ENCODE data around the gene MSGN1.
"Not testable (repeated sequence)": the region's sequence is repeated elsewhere in the genome, so short reads cannot be mapped to it uniquely, and the experiment has no call there.

The MSGN1 gene

DNA sequence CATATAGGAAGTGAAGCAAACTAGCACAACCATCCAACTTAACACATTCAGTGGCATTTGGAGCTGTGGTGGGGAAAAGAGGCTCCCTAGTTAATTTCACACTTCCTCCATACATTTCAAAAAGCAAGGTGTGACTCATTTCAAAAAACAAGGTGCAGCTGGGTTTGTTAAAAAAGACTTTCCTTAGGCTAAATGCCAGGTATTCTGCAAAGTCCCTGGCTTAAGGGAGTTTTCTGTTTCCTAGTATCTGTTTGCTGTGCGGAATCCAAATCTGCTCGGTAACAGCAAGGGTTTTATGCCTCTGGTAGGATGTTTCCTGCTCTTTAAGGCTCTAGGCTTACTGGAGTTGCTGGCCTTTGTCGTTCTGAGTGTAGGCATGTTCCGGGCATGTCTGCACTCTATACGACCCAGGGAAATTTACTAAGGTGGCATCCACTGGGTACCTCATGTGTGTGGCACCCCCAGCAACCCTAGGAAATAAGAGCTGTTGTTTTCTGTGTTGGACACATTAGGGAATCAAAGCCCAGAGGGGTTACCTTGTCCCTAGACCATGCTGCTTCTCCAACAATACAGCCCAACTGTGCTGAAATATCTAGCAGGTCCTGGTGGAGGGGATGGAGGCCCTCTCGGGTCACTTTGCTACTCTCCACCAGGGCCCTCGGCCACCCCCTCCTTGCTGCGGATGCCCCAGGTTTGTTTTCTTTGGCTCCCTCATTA, 634 bp upstream of the MSGN1 start:
- no peak overlapping the region for H3K4me3 ChIP-seq (ENCODE audit: low read depth, low read length)
- no peak for TF ChIP-seq CTCF (IDR thresholded peaks at IDR 0.05; ENCODE audit: borderline replicate concordance, insufficient read depth, low read depth, low read length)

GRCh38 chr2:17818235-17818815, 2.1 kb downstream of the MSGN1 start:
- H3K4me3 ChIP-seq (ENCODE audit: low read depth, low read length) = no peak overlapping the region
- no peak for TF ChIP-seq CTCF (IDR thresholded peaks at IDR 0.05; ENCODE audit: borderline replicate concordance, insufficient read depth, low read depth, low read length)

DNA sequence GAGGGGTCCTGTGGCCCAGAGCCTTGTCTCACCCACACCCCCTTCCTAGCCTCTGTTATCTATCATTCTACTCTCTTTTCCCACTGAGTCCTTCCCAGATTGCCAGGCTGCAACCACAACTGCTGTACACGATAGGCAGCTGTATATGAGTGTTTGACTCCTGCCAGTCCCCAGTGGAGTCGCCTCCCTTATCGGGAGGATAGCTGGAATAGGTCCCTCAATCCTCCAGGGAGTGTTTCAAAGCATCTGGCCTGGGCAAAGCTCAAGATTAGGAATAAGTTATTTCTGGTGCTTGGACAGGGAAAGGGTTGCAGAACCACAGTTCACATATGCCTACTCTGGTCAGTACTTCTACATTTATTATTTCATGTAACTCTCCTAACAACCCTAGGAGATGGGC, 4.8 kb downstream of the MSGN1 start:
- no peak for TF ChIP-seq CTCF (IDR thresholded peaks at IDR 0.05; ENCODE audit: borderline replicate concordance, insufficient read depth, low read depth, low read length)
- H3K4me3 ChIP-seq (ENCODE audit: low read depth, low read length) = no peak overlapping the region

GRCh38 chr2:17821535-17822444, 5.5 kb downstream of the MSGN1 start:
- no peak overlapping the region for H3K4me3 ChIP-seq (ENCODE audit: low read depth, low read length)
- no peak for TF ChIP-seq CTCF (IDR thresholded peaks at IDR 0.05; ENCODE audit: borderline replicate concordance, insufficient read depth, low read depth, low read length)

DNA sequence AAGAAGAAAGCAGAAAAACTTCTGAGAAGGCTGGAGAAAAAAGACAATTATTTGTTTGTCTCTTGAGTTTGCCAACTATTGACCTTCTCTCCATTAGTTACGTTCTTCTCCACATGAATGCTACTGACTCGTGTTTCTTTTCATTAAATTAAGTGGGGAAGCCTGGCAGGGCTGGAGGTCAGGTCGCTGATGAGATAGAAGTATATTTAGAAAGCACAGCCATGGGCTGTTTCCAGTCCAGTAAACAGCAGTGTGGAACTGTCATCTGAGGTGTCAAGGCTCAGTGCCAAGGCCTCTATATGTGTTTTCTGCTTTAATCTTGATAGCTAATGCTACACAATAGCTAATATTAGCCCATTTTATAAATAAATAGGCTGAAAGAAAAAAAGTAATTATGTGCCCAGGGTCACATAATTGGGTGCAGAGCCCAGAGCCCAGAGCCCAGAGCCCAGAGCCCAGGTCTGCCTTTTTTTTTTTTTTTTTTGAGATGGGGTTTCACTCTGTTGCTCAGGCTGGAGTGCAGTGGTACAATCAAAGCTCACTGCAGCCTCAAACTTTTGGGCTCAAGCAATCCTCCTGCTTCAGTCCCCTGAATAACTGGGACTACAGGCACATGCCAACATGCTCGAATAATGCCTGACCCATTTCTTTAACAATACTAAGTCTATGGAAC, 6.3 kb downstream of the MSGN1 start:
- TF ChIP-seq CTCF (IDR thresholded peaks at IDR 0.05; ENCODE audit: borderline replicate concordance, insufficient read depth, low read depth, low read length) = no peak
- no peak overlapping the region for H3K4me3 ChIP-seq (ENCODE audit: low read depth, low read length)

DNA sequence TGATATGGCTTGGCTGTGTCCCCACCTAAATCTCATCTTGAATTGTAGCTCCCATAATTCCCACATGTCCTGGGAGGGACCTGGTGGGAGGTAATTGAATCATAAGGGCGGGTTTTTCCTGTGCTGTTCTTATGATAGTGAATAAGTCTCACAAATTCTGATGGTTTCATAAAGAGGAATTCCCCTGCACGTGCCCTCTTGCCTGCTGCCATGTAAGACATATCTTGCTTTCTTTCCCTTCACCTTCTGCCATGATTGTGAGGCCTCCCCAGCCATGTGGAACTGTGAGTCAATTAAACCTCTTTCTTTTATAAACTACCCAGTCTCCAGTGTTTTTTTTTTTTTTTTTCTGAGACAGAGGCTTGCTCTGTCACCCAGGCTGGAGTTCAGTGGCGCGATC, 7.4 kb downstream of the MSGN1 start:
- H3K4me3 ChIP-seq (ENCODE audit: low read depth, low read length) = not testable (repeated sequence)

- no peak overlapping the region for H3K4me3 ChIP-seq (ENCODE audit: low read depth, low read length)
- TF ChIP-seq CTCF (IDR thresholded peaks at IDR 0.05; ENCODE audit: borderline replicate concordance, insufficient read depth, low read depth, low read length) = no peak
Measured at GRCh38 chr2:17827316-17827715, 11.1 kb downstream of the MSGN1 start.
